Breast epithelium (tissue), 4 donors: ENCODE results near the gene PGBD5. TPM values are rescaled to one million over a fixed set of nuclear protein-coding genes. Genes with fewer than 3 reads are reported as not detected.

Source experiments
- DNase-seq, 2 donors: peaks; one replicate each; pipeline ENCODE4 v3.0.0-alpha.2; 2019; ENCODE audit warnings: low spot score in 2 of 2
- H3K27ac ChIP-seq, 2 donors: fragments of 200-600 bp; sonication (generic) in 1 of 2; one replicate each; pipeline ENCODE4 v1.5.1; 2016 to 2019; ENCODE audit warnings: mild to moderate bottlenecking in 1 of 2
- H3K27me3 ChIP-seq, 2 donors: fragments of 200-600 bp; sonication (generic) in 1 of 2; one replicate each; pipeline versions ENCODE4 v1.5.1 to v1.6.0; 2017 to 2019; ENCODE audit warnings: control low read depth in 1 of 2, mild to moderate bottlenecking in 1 of 2
- H3K36me3 ChIP-seq: fragments of 200-600 bp; one replicate; pipeline ENCODE4 v1.5.1; 2019
- H3K4me1 ChIP-seq, 2 donors: fragments of 200-600 bp; sonication (generic); one replicate each; pipeline ENCODE4 v1.5.1; 2016 to 2019; ENCODE audit warnings: control low read depth in 1 of 2
- H3K4me3 ChIP-seq, 3 donors: fragments of 200-600 bp; sonication (generic); 1 replicate in 2 of 3; 2 replicates in 1 of 3; pipeline ENCODE4 v1.5.1; 2016 to 2019; ENCODE audit warnings: mild to moderate bottlenecking in 3 of 3, moderate library complexity in 2 of 3
- H3K9me3 ChIP-seq, 2 donors: fragments of 200-600 bp; sonication (generic) in 1 of 2; one replicate each; pipeline ENCODE4 v1.5.1; 2016 to 2019; ENCODE audit warnings: control low read depth in 1 of 2
- CTCF ChIP-seq, 3 donors: fragments of 450-650 bp; IDR thresholded peaks; one replicate each; pipeline ENCODE4 v1.5.1; 2016 to 2017; ENCODE audit warnings: antibody characterized with exemption in 3 of 3, mild to moderate bottlenecking in 3 of 3, moderate library complexity in 3 of 3
- POLR2A ChIP-seq: fragments of 450-650 bp; IDR thresholded peaks from one replicate; pipeline ENCODE4 v1.6.1; 2016; ENCODE audit warnings: antibody characterized with exemption, mild to moderate bottlenecking, moderate library complexity
- POLR2AphosphoS5 ChIP-seq, 3 donors: sonication (generic); formaldehyde crosslinking; IDR thresholded peaks; one replicate each; pipeline ENCODE4 v1.6.1; 2017; ENCODE audit warnings: antibody characterized with exemption in 3 of 3
- intact Hi-C: fragments of 100-400 bp; cut with DNase I; formaldehyde crosslinking; loops from one replicate; pipeline ENCODE4 v1.15.1; 2023; ENCODE audit warnings: low total_unique reads
- total RNA-seq, 3 donors: library from RNA; depleted of rRNA; stranded (reverse); fragments of >200 nt; gene quantifications; one replicate each; pipeline ENCODE4 v1.1.0, GENCODE V29; 2016

PGBD5 gene
- total RNA-seq, 3 donors from 2014 or later = 0.48 to 0.98 (median 0.59) TPM

GRCh38 chr1:230303822-230304221 is 122.3 kb downstream of the PGBD5 start:
- Histone ChIP-seq H3K36me3 (no peaks in the 10 kb centered on the region), H3K9me3 (no peaks in the 10 kb centered on the region), H3K27me3 (no peaks in the 10 kb centered on the region), H3K27ac (no peak overlapping the region), H3K4me3 (no peak overlapping the region), H3K4me1 (peaks cover 0 to 4% of the 10 kb centered on the region in 2 donors)
- DNase-seq = no peak
- TF ChIP-seq POLR2A (no peak), POLR2AphosphoS5 (IDR thresholded peaks at IDR 0.05) (no peak), CTCF (IDR thresholded peaks at IDR 0.05) (no peak)
- intact Hi-C loops = no loop called here

- Histone ChIP-seq H3K27me3 (no peaks in the 10 kb centered on the region), H3K9me3 (no peaks in the 10 kb centered on the region), H3K36me3 (no peaks in the 10 kb centered on the region), H3K4me3 (no peak overlapping the region), H3K27ac (no peak overlapping the region), H3K4me1 (peaks cover 0 to 3% of the 10 kb centered on the region in 2 donors)
- TF ChIP-seq POLR2A (no peak), CTCF (IDR thresholded peaks at IDR 0.05) (no peak), POLR2AphosphoS5 (IDR thresholded peaks at IDR 0.05) (no peak)
- no peak for DNase-seq
- intact Hi-C loops = no loop called here
Observed at GRCh38 chr1:230303069-230303468, 123.1 kb downstream of the PGBD5 start.

GRCh38 chr1:230301822-230302221 is 124.3 kb downstream of the PGBD5 start:
- TF ChIP-seq CTCF (IDR thresholded peaks at IDR 0.05) (no peak), POLR2A (no peak), POLR2AphosphoS5 (IDR thresholded peaks at IDR 0.05) (no peak)
- H3K36me3 ChIP-seq = no peaks in the 10 kb centered on the region
- no peak overlapping the region for H3K27ac ChIP-seq
- H3K27me3 ChIP-seq = no peaks in the 10 kb centered on the region
- intact Hi-C loops = no loop called here
- H3K4me3 ChIP-seq = no peak overlapping the region
- no peaks in the 10 kb centered on the region for H3K9me3 ChIP-seq
- H3K4me1 ChIP-seq = no peaks in the 10 kb centered on the region
- DNase-seq = no peak

GRCh38 chr1:230301322-230301721 is 124.8 kb downstream of the PGBD5 start:
- Histone ChIP-seq H3K4me3 (no peak overlapping the region), H3K36me3 (no peaks in the 10 kb centered on the region), H3K27ac (no peak overlapping the region), H3K4me1 (no peaks in the 10 kb centered on the region), H3K9me3 (no peaks in the 10 kb centered on the region), H3K27me3 (no peaks in the 10 kb centered on the region)
- TF ChIP-seq POLR2AphosphoS5 (IDR thresholded peaks at IDR 0.05) (no peak), POLR2A (no peak), CTCF (IDR thresholded peaks at IDR 0.05) (no peak)
- no peak for DNase-seq
- intact Hi-C loops = no loop called here

- no peaks in the 10 kb centered on the region for H3K27me3 ChIP-seq
- no peak for DNase-seq
- H3K9me3 ChIP-seq = no peaks in the 10 kb centered on the region
- TF ChIP-seq POLR2AphosphoS5 (IDR thresholded peaks at IDR 0.05) (no peak), CTCF (IDR thresholded peaks at IDR 0.05) (no peak), POLR2A (no peak)
- H3K4me1 ChIP-seq = no peaks in the 10 kb centered on the region
- no peaks in the 10 kb centered on the region for H3K36me3 ChIP-seq
- intact Hi-C loops = no loop called here
- no peak overlapping the region for H3K27ac ChIP-seq
- no peak overlapping the region for H3K4me3 ChIP-seq
Observed at GRCh38 chr1:230300322-230301301, 125.5 kb downstream of the PGBD5 start.
